Stimulated activated CD8-positive, alpha-beta memory T cell treated with anti-CD3 and anti-CD28 coated beads, Interleukin-4, amount 100 ng/mL, for 48 hours (primary cell): ENCODE results near the gene PSMA4.
"Not testable (repeated sequence)": the region's sequence is repeated elsewhere in the genome, so short reads cannot be mapped to it uniquely, and the experiment has no call there.

ENCODE experiments used
- DNase-seq: peaks from one replicate; pipeline ENCODE4 v3.0.0-alpha.2; 2020

The PSMA4 gene

DNA sequence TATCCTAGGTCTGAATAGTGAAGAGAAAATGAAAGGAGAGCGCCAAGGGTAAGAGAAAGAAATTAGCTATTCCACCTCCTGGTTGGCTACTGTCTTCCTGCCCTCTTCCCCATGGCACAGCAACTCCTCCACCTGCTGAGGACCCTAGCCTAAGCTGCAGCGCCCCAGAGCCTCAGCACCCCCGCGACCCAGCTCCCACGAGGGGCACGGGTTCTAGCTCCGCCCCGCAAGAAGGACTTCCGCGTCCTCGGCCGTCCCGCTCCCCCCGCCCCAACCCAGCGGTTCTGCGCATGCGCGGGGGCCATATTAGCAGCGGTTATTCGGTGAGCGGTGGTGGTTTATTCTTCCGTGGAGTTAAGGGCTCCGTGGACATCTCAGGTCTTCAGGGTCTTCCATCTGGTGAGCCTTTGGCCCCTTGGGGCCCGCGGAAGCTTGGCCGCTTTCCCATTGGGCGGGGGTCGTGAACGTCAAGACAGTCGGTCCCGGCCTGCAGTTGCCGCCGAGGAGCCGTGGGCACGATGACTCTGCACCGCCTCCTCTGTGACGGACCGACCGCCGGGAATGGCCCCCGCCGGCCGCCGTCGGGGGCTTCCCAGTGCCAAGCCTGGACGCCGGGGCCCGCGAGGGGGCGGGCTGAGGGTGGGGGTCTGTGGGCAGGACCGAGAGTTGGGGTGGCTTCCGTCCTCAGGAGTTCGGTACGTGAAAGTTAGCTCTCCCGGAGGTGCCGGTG, at the start of gene PSMA4:
Gene PSMA4 (plus strand): TSS at position 304 of the 730 bp plus-strand sequence. CDS start 1,484 bp downstream, outside the sequence.
- peak; percentile 97 for DNase-seq

DNA sequence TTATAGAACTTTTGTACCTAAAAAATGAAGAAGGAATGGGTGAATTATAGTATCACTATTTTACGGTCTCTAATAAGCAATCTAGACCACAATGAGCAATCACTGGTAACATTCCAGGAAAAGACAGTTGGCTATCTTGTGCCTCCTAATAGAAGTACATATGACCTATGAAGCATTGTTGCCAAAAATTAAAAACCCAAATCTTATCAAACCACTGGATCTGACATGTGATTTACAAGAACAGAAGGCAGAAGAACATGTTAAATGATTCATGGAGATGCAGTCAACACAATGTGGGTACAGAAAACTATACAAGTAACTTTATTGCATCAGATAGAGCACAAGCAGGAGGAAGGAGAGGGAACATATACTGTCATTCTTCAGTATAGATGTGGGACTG, 47.4 kb upstream of the PSMA4 start:
- no peak for DNase-seq

DNA sequence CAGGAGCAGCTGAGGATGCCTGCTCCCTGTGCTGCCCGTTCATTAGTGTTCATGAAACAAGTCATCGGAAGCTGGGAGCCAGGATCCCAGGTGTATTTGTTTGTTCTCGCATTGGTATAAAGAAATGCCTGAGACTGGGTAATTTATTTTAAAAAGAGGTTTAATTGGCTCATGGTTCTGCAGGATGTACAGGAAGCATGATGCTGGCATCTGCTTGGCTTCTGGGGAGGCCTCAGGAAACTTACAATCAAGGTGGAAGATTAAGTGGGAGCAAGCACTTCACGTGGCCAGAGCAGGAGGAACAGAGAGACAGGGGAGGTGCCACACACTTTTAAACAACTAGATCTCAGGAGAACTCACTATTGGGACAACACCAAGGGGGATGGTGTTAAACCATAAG, 38.4 kb upstream of the PSMA4 start:
- no peak for DNase-seq

DNA sequence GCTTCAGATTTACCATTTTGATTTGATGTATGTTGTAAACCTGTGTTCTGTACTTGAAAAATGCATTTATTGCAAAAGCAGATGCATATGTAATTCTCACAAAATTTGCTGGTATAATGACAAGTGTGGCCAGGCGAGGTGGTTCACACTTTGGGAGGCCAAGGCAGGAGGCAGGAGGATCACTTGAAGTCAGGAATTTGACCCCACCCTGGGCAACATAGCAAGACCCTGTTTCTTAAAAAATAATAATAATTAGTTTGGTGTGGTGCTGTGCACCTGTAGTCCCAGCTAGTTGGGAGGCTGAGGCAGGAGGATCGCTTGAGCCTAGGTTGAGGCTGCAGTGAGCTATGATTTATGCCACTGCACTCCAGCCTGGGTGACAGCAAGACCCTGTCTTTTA, 37.6 kb upstream of the PSMA4 start:
- no peak for DNase-seq

DNA sequence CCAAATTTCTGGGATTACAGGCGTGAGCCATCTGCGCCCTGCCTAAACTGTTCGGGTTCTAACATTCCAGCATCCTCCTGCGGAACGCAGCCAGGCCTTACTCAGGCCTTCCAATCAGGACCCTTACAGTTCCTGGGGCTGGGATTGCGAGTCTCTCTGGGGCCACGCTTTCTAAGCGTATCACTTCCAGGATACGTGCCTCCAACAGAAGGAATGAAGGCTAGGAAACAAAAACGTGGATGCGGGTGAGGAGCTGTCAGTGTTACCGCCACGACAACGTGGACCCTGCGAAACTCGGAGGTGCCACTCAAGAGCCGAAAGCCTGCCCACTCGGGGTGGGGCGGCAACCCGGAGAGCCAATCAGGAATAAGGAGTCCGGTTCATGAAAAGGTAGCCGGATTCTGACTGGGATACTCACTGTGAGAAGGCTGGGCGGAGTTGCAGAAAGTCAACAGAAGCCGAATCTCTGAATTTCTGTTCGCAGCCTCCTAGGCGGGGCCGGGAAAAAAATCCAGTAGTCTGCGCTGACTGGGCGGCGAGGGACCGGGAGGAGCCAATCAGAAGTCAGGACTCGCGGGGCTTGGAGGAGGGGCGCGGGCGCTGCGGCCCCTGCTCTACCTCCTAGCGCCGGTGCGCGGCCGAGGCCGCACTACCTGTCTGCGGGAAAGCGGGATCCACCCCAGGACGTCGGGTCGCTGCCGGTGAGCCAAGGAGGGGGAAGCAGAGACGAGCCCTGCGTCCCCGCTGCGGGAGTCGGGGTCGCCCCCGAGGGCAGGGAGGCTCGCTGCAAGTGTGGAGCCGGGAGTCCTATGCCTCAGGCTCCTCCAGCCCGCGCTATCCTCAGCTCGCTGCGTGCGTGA, 33.0 kb upstream of the PSMA4 start, which contains the start of gene HYKK:
Gene HYKK (plus strand): TSS at position 607 of the 860 bp plus-strand sequence. CDS start 5,512 bp downstream, outside the sequence.
- peak; percentile 84 for DNase-seq

DNA sequence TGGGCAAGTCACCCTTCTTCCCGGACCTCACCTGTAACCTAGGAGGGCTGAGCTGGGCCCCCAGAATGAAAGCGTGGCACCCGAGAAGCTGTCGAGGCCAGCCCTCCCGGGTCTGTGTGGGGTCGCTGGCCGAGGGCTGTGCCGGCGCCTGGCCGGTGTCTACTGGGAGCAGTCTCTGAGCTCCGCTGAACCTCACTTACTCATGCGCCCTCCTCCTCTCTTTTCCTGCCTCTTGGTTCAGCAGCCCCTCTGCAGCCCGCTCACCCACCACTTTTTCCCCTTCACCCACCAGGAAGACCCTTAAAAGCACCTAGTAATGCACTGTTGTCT, 32.4 kb upstream of the PSMA4 start:
- no peak for DNase-seq

DNA sequence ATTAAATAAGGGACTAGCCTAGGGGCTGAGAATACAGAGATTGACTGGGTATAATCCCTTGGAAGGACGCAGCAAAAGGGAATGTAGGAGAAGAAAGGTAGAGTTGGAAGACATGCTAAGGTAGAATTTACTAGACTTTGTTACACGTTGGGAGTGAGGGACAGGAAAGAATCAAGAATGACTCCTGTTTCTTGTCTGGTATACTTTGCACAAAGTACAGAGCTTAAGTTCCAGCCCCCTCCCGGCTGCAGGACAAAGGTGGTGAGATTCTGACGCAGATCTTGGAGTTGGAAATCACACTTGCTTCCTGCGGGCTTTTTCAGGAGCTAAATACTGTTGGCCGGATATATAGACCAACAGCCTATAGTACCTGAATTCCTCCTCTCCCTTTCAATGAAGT, 32.0 kb upstream of the PSMA4 start:
- no peak for DNase-seq

DNA sequence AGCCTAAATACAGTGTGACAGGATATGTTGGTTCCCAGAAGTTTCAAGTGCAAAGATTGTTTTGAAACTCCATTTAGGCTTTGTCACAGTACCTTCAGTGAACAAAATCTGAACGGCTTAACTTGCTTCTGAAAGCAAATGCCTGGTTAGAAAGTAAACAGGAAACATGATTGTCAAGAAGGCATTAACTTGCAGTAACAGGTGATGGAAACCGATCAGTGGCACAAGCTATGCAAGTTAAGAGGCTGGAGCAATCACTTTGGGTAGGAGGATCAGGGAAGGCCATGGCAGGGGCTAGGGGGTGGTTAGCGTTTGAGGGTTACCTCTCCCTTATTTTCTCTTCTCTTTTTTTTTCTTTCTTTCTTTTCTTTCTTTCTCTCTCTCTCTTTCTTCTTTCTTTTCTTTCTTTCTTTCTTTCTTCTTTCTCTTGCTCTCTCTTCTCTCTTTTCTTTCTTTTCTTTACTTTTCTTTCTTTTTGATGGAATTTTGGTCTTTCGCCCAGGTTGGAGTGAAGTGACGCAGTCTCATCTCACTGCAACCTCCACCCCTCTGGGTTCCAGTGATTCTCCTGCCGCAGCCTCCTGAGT, 30.4 kb upstream of the PSMA4 start:
- DNase-seq, result no peak

DNA sequence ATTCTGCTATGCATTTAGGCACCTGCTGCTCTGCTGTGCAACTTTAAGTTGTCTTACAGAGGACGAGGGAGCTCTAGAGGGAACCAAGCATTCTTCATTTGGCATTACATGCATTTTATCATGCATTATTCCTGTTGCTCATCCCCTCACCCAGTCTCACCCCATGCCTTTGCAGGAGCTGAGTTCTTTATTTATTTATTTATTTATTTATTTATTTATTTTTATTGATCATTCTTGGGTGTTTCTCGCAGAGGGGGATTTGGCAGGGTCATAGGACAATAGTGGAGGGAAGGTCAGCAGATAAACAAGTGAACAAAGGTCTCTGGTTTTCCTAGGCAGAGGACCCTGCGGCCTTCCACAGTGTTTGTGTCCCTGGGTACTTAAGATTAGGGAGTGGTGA, 20.2 kb upstream of the PSMA4 start:
- not testable (repeated sequence) for DNase-seq

DNA sequence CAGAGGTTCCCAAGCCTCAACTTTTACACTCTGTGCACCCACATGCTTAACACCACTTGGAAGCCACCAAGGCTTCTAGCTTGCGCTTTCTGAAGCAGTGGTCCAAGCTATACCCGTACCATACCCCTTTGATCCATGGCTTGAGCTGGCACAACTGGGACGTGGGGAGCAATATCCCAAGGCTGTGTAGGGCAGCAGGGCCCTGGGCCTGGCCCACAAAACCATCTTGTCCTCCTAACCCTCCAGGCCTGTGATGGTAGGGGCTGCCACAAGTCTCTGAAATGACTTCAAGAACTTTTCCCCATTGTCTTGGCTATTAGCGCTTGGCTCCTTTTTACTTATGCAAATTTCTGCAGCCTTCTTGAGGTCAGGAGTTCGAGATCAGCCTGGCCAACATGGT, 16.0 kb upstream of the PSMA4 start:
- no peak for DNase-seq

DNA sequence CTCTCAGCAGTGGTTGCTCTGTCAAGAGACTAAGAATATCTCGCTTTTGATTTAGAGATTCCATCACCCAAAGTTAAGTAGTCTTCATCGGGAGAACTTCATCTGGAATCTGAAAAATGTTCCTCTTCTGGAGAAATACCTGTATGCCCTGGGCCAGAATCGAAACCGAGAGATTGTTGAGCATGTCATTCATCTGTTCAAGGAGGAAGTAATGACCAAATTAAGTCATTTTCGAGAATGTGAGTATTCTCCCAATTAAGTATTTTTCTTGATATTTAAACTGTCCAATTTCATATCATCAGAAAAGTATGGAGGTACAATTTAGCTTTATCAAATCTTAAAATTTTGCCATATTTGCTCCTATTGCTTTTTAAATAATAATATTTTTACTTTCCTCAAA, 12.9 kb upstream of the PSMA4 start:
- DNase-seq, result no peak

DNA sequence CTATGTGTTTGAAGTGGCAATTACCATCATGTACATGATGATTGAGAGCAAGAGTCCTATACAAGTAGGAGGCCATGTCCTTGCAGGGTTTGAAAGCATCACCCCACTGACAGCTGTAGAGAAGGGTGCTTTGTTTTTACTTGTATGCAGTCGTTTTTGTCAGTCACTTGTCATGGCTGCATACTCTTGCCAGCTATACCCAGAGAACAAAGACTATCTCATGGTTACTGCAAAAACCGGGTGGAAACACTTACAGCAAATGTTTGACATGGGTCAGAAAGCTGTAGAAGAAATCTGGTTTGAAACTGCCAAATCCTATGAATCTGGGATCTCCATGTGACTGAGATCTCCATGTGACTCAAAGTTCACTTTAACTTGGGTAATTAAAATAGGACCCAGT, 6.9 kb upstream of the PSMA4 start:
- no peak for DNase-seq

DNA sequence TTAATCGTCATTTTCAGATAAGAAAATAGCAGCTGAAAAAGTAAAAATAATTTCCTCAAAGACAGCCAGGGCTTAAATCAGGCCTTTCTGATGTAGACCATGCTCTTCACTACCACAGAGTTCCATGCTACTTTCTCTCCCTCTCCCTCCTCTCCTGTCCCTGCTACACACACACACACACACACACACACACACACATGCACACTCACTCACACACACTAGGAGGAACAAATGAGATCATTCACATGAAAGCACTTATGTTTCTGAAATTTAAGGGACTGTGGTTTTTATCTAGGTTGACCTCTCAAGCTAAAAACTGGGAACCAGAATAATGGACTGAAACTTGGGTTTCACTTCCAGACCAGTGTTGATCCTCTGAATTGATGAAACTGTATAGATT, 4.1 kb upstream of the PSMA4 start:
- no peak for DNase-seq

DNA sequence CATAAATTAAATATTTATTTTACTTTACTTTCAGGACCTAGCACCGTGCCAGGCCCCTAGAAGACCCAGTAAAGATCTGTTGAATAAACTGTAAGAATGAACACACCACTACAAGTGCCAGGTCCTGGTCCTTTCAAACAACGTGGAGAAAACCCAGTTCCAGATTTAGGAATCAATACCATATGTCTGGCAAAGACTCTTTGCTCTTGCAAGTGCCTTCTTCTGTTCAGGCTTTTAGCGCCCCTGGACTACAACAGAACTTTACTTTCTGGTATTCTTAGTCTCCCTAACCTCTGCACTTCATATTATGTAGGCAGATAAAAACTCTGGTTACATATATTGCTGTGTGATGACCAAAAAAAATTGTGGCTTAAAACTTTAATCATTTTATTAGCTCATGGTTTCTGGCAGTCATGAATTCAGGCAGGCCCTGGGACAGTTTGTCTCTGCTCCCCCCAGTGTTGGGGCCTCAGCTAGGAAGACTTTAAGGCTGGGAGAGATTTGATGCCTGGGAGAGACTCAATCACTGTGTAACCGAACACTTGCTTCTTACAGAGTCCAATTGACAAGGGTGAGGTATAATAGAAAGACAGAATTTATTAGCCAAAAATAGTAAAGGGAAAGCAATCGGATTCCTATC, 2.9 kb upstream of the PSMA4 start:
- no peak for DNase-seq

DNA sequence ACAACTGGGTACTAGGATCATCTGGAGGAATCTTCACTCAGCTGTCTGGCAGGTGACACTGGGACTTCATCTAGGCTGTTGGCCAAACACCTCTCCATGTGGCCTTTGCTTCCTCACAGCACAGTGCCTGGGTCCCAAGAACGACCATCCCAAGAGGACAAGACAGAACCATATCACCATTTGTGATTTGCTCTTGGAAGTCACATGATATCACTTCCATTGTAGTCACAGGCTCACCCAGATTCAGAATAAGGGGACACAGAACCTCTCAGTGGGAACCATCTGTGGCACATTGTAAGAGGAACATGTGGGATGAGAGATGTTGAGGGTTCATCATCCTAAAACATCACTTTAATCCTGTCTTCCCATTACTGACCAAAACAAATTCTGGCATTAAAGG, 1.9 kb upstream of the PSMA4 start:
- DNase-seq, result no peak

DNA sequence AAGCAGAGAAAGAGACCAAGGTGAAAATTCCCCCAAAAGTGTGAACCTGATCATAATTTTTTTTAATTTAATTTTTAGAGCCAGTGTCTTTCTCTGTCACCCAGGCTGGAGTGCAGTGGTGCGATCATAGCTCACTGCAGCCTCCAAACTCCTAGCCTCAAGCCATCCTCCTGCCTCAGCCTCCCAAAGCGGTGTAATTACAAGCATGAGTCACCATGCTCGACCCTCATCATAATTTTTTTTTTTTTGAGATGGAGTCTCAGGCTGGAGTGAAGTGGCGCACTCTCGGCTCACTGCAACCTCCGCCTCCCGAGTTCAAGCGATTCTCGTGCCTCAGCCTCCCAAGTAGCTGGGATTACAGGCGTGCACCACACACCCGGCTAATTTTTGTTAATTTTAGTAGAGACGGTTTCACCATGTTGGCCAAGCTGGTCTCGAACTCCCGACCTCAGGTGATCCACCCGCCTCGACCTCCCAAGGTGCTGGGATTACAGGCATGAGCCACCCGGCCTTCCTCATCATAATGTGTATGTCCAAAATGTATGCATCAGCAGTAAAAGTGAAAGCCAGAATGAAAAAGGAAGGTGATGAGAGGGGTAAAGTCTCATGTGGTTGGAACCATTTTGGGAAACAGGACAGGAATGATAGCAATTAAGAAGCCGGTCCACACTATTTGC, 642 bp upstream of the PSMA4 start:
- DNase-seq, result peak; percentile 35

DNA sequence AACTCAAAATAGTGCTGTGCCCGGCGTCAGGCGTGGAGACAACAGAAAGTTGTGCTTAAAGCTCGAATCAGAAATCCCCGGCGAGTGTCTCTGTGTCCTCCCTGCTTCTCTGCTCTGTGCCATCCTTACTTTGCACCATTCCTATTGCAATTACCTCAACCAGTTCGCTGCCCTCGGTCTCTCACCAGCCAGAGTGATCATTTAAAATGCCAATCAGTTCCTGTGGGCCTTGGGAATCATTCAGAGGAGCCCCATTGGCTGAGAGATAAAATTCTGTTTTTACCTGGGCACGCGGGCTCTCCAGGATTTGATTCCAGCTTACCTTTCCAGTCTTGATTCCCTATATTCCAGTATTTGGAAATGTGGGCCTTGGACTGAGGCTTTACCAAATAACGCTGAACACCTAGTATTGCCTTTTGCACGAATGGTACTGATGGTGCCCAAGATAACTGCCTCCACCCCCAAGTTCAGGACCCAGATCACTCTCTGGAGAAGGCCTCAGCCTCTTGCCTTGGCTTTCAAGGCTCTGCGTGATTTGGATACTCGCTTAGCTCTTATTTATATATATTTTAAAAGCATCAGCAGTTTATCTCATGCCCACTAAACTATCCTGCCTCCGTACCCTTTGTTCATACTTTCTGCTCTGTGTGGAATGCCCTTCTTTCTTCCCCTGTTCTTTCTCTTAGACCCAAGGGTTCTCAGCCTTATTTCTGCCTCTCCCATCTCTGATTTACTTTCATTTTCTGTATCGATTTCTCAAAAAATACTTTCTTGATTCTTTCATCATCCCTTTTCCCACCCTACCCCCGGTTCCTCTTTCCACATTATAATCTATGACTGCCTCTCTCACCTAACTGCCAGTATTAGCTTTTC, 863 bp downstream of the PSMA4 start:
- peak; percentile 35 for DNase-seq

DNA sequence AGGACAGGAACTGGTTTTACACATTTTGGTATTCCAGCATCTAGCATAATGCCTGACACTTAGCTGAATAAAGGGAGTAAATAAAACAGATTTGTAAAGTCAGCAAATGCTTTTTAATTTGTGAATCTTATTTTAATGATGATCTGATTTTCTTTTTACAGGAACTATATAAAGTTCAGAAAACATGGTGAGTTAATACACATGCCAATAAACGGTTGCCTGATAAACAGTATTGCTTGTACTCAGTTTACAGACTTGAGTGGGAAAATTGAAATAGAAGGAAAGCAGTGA, 1.4 kb downstream of the PSMA4 start:
- DNase-seq, result no peak

DNA sequence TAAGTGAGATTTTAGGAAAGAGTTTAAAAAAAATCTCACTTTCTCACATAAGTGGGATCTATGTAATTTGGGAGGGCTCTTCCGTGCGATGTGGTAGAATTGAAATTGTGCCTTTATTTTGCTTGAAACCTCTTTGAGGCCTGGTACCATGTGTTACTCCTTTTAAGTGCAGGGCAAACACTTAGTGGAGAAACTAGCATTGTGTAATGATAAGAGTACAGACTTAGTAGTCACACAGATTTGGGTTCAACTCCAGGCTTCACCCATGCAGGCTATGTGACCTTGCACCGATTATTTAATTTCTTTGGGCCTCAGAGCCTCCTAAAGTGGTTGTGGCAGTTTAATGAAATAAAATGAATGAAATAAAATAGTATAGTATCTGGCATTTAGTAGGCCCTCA, 2.4 kb downstream of the PSMA4 start:
- no peak for DNase-seq

DNA sequence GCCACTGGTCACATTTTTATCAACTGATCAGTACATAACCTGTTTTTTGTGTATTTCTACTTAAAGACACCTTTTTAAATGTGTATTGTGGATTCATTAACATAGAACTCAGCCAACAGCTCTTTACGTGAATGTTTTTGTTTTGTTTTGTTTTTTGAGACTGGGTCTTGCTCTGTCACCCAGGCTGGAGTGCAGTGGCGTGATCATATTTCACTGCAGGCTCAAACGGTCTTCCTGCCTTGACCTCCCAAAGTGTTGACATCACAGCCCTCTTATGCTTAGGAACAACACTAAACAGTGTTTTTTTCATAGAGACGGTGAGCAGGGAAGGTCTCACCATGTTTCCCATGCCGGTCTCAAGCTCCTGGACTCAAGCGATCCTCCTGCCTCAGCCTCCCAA, 9.9 kb downstream of the PSMA4 start:
- DNase-seq, result no peak

DNA sequence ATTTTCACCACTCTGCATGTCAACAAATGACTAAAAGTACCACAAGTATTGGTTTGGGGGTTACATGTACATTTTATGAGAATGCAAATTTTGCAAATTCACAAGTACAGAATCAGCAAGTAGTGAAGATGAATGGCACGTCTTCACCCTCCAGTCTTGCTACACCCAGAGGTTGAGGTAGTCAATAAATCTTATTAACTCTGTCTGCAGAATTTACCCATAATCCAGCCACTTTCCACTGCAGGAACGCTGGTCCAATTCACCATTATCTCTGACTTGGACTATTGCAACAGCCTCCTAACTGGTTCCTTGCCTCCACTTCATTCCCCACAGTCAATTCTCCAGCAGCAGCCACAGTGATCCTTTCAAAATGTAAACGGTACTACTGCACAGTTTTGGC, 10.6 kb downstream of the PSMA4 start:
- DNase-seq, result no peak

DNA sequence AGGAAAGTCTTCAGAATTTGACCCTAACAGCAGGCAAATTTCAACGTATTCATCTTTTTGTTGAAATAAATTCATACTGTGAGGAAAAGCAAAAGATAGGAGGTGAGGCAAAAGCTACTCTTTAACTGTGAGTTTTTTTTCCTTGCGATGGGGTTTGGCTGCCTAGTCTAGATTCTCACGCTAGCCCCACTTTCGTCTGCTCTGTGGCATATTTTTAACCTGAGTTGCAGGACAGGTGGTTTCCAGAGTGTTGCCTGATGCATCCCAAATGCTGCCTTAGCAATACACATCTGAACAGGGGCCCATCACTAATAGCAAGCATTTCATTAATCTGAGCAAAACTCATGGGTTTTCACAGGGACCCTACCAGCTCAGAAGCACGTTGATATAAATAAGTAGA, 11.7 kb downstream of the PSMA4 start:
- DNase-seq, result no peak
